Measurements from ENCODE around the gene LIN9. TPM values are rescaled to one million over a fixed set of nuclear protein-coding genes. Genes with fewer than 3 reads are reported as not detected.

The LIN9 gene
- total and polyA plus RNA-seq, 2 of the 13 experiments (the other 11 are each of a cell fraction or from before 2014, with no cell fraction given): 3.0 to 10.0 TPM

DNA sequence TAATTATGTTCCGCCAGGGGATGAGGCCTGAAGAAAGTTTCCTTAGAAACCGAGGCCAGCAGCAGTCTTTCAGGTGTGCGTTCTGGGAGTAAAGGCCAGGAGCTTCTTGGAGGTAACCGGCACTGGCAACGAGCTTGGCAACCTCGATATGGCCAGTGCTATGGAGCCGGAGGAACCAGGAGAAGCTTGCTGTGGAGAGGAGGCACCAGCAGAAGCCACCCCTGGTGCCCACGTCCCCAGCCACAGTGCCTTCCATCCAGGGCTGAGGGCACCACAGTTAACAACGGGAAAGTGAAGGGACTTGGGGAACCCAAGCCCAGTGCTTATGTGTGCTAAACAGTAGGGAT, 41.5 kb upstream of the LIN9 start:
- CTCF ChIA-PET (ENCODE audit: low intra/inter-chr PET ratio, low total read pairs): no interaction called here
- ATAC-seq (peak; percentile 28; the same call in 2 of the 3 replicates), DNase-seq (ENCODE audit: low spot score) (no peak), FAIRE-seq (no peak)
- H3K36me3 ChIP-seq (replicated peaks in 1 of 2; ENCODE audit: control insufficient read depth in 1 of 2, insufficient read depth in 2 of 2, low read length in 2 of 2): no peaks in the 10 kb centered on the region
- no peak overlapping the region for H3K4me3 ChIP-seq (replicated peaks in 1 of 3; ENCODE audit: insufficient read depth in 1 of 3, low read depth in 2 of 3, low read length in 3 of 3)
- 63% methylated on average over 8 of the region's 9 CpGs for WGBS (ENCODE audit: low lambda C conversion rate)
- BruUV-seq (replicated peaks): no TSS peak
- H3K9ac ChIP-seq (ENCODE audit: insufficient read depth, low read depth, low read length): no peak overlapping the region
- H2AFZ ChIP-seq (ENCODE audit: low read length): no peak overlapping the region
- H3K9me3 ChIP-seq (ENCODE audit: low read length): no peaks in the 10 kb centered on the region
- no peaks in the 10 kb centered on the region for H3K79me2 ChIP-seq (ENCODE audit: insufficient read depth, low read length)
- POLR2A ChIA-PET: no interaction called here
- intact Hi-C loops (cut with micrococcal nuclease; ENCODE audit: unreplicated experiment): no loop called here
- no peak overlapping the region for H3K27ac ChIP-seq (ENCODE audit: extremely low read length, insufficient read depth, low read length)
- in situ Hi-C loops (cut with HindIII; ENCODE audit: extremely low pct_ligation_motif_present, low pct_unique_long_range_greater_than_20kb): no loop called here
- H4K20me1 ChIP-seq (ENCODE audit: insufficient read depth, low read length): no peaks in the 10 kb centered on the region
- H3K4me2 ChIP-seq (ENCODE audit: low read depth, low read length): peak overlapping the region; percentile 68
- H3K4me1 ChIP-seq (ENCODE audit: insufficient read depth, low read length): peaks cover 19% of the 10 kb centered on the region
- H3K27me3 ChIP-seq (ENCODE audit: control insufficient read depth in 1 of 2, insufficient read depth in 2 of 2, low read length in 2 of 2): no peaks in the 10 kb centered on the region; a peak in 1 of 5 replicates
- TF ChIP-seq ZNF17 (CRISPR knock-in tag; IDR thresholded peaks at IDR 0.05) (no peak), ZFP36L1 (CRISPR knock-in tag; IDR thresholded peaks at IDR 0.05) (no peak), CBX2 (IDR thresholded peaks at IDR 0.05; ENCODE audit: low read depth, low read length) (no peak), CBX2 (CRISPR knock-in tag; IDR thresholded peaks at IDR 0.05; ENCODE audit: low read depth) (no peak), TMF1 (CRISPR knock-in tag; IDR thresholded peaks at IDR 0.05; ENCODE audit: low read depth) (no peak), ETV5 (CRISPR knock-in tag; IDR thresholded peaks at IDR 0.05; ENCODE audit: borderline replicate concordance) (no peak), NFKBIZ (CRISPR knock-in tag; IDR thresholded peaks at IDR 0.05) (no peak), SRY (CRISPR knock-in tag; IDR thresholded peaks at IDR 0.05) (no peak), KLF9 (CRISPR knock-in tag; IDR thresholded peaks at IDR 0.05; ENCODE audit: low read depth) (no peak)
- TF ChIP-seq, protein P1, sequence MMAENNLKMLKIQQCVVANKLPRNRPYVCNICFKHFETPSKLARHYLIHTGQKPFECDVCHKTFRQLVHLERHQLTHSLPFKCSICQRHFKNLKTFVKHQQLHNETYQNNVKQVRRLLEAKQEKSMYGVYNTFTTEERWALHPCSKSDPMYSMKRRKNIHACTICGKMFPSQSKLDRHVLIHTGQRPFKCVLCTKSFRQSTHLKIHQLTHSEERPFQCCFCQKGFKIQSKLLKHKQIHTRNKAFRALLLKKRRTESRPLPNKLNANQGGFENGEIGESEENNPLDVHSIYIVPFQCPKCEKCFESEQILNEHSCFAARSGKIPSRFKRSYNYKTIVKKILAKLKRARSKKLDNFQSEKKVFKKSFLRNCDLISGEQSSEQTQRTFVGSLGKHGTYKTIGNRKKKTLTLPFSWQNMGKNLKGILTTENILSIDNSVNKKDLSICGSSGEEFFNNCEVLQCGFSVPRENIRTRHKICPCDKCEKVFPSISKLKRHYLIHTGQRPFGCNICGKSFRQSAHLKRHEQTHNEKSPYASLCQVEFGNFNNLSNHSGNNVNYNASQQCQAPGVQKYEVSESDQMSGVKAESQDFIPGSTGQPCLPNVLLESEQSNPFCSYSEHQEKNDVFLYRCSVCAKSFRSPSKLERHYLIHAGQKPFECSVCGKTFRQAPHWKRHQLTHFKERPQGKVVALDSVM (CRISPR knock-in tag; IDR thresholded peaks at IDR 0.05): no peak
- TF ChIP-seq, protein P2, sequence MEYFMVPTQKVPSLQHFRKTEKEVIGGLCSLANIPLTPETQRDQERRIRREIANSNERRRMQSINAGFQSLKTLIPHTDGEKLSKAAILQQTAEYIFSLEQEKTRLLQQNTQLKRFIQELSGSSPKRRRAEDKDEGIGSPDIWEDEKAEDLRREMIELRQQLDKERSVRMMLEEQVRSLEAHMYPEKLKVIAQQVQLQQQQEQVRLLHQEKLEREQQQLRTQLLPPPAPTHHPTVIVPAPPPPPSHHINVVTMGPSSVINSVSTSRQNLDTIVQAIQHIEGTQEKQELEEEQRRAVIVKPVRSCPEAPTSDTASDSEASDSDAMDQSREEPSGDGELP (IDR thresholded peaks at IDR 0.05; ENCODE audit: borderline replicate concordance, low read depth): no peak
- TF ChIP-seq, protein P3, sequence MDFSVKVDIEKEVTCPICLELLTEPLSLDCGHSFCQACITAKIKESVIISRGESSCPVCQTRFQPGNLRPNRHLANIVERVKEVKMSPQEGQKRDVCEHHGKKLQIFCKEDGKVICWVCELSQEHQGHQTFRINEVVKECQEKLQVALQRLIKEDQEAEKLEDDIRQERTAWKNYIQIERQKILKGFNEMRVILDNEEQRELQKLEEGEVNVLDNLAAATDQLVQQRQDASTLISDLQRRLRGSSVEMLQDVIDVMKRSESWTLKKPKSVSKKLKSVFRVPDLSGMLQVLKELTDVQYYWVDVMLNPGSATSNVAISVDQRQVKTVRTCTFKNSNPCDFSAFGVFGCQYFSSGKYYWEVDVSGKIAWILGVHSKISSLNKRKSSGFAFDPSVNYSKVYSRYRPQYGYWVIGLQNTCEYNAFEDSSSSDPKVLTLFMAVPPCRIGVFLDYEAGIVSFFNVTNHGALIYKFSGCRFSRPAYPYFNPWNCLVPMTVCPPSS (IDR thresholded peaks at IDR 0.05): no peak
- TF ChIP-seq, protein P4, sequence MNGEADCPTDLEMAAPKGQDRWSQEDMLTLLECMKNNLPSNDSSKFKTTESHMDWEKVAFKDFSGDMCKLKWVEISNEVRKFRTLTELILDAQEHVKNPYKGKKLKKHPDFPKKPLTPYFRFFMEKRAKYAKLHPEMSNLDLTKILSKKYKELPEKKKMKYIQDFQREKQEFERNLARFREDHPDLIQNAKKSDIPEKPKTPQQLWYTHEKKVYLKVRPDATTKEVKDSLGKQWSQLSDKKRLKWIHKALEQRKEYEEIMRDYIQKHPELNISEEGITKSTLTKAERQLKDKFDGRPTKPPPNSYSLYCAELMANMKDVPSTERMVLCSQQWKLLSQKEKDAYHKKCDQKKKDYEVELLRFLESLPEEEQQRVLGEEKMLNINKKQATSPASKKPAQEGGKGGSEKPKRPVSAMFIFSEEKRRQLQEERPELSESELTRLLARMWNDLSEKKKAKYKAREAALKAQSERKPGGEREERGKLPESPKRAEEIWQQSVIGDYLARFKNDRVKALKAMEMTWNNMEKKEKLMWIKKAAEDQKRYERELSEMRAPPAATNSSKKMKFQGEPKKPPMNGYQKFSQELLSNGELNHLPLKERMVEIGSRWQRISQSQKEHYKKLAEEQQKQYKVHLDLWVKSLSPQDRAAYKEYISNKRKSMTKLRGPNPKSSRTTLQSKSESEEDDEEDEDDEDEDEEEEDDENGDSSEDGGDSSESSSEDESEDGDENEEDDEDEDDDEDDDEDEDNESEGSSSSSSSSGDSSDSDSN (CRISPR knock-in tag; IDR thresholded peaks at IDR 0.05): no peak
- TF ChIP-seq, protein P5, sequence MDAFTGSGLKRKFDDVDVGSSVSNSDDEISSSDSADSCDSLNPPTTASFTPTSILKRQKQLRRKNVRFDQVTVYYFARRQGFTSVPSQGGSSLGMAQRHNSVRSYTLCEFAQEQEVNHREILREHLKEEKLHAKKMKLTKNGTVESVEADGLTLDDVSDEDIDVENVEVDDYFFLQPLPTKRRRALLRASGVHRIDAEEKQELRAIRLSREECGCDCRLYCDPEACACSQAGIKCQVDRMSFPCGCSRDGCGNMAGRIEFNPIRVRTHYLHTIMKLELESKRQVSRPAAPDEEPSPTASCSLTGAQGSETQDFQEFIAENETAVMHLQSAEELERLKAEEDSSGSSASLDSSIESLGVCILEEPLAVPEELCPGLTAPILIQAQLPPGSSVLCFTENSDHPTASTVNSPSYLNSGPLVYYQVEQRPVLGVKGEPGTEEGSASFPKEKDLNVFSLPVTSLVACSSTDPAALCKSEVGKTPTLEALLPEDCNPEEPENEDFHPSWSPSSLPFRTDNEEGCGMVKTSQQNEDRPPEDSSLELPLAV (CRISPR knock-in tag; conservative IDR thresholded peaks at IDR 0.05; ENCODE audit: low read depth): no peak
- TF ChIP-seq, protein P6, sequence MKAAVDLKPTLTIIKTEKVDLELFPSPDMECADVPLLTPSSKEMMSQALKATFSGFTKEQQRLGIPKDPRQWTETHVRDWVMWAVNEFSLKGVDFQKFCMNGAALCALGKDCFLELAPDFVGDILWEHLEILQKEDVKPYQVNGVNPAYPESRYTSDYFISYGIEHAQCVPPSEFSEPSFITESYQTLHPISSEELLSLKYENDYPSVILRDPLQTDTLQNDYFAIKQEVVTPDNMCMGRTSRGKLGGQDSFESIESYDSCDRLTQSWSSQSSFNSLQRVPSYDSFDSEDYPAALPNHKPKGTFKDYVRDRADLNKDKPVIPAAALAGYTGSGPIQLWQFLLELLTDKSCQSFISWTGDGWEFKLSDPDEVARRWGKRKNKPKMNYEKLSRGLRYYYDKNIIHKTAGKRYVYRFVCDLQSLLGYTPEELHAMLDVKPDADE (CRISPR knock-in tag; IDR thresholded peaks at IDR 0.05): no peak
